NCI-H1436 treated with DMSO at 0.1 percent for 48 hours (cell line): ENCODE measurements around the gene DDX11.
"Not testable (repeated sequence)": the region's sequence is repeated elsewhere in the genome, so short reads cannot be mapped to it uniquely, and the experiment has no call there.

ENCODE experiments used
- DNase-seq: peaks from one replicate; lab custom pipeline; 2025; lab: John Stamatoyannopoulos, UW

Gene DDX11

GRCh38 chr12:31124158-31124557 lies 50.5 kb downstream of the DDX11 start:
- DNase-seq, result not testable (repeated sequence)

GRCh38 chr12:31125171-31125570 lies 51.5 kb downstream of the DDX11 start:
- DNase-seq, result not testable (repeated sequence)

- not testable (repeated sequence) for DNase-seq
Observed at GRCh38 chr12:31127209-31127848, 53.7 kb downstream of the DDX11 start.

- not testable (repeated sequence) for DNase-seq
Observed at GRCh38 chr12:31136581-31136980, 62.9 kb downstream of the DDX11 start.

GRCh38 chr12:31144768-31145167 lies 71.1 kb downstream of the DDX11 start:
- DNase-seq, result not testable (repeated sequence)

- not testable (repeated sequence) for DNase-seq
Observed at GRCh38 chr12:31145296-31145695, 71.6 kb downstream of the DDX11 start.

GRCh38 chr12:31147415-31147814 lies 73.8 kb downstream of the DDX11 start:
- DNase-seq, result not testable (repeated sequence)

GRCh38 chr12:31150766-31151165 lies 77.1 kb downstream of the DDX11 start:
- DNase-seq, result not testable (repeated sequence)
